NAMALWA (cell line): ENCODE measurements around the gene LPAR2.
"Not testable (repeated sequence)": the region's sequence is repeated elsewhere in the genome, so short reads cannot be mapped to it uniquely, and the experiment has no call there.

Experiments used
- DNase-seq: peaks from one replicate; pipeline ENCODE4 v3.0.0-alpha.2; 2015; ENCODE audit warnings: low spot score

Gene LPAR2

DNA sequence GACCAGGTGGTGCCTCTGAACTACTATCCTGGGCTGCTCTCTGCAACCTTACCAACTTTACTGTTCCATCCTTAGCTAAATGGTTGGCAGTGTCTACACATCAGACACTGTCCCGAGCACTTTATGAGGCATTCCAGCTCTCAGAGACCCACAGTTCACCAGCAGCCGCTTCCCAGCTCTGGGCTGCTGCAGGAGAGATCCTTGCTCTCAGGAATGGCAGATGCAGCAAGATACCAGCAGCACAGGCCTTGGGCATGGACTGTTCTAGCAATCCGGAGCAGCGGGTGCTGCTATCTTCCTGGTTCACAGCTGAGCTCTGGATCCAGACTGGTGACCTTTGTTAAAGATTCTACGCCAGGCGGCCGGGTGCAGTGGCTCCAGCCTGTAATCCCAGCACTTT, 3.3 kb upstream of the LPAR2 start:
- DNase-seq, result no peak

- no peak for DNase-seq
Measured at GRCh38 chr19:19630426-19630825, 2.4 kb upstream of the LPAR2 start.

DNA sequence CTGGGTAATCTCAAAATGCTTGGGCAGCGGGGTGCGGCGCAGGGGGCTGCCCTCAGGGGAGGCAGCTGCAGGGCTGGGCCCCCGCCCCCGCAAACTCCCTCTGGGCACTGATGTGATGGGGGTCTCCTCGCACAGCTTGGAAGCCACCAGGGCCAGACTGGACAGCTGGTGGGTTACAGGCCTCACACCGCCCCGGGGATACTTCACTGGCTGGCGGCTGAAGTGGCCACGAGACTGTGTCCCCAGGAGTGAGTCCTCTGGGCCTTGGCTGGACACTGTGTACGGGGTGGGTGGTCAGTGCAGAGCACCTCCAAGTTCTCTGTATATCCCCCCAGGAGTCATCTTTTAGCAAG, 2.0 kb upstream of the LPAR2 start:
- no peak for DNase-seq

- DNase-seq, result no peak
Measured at GRCh38 chr19:19628501-19629134, 598 bp upstream of the LPAR2 start.

DNA sequence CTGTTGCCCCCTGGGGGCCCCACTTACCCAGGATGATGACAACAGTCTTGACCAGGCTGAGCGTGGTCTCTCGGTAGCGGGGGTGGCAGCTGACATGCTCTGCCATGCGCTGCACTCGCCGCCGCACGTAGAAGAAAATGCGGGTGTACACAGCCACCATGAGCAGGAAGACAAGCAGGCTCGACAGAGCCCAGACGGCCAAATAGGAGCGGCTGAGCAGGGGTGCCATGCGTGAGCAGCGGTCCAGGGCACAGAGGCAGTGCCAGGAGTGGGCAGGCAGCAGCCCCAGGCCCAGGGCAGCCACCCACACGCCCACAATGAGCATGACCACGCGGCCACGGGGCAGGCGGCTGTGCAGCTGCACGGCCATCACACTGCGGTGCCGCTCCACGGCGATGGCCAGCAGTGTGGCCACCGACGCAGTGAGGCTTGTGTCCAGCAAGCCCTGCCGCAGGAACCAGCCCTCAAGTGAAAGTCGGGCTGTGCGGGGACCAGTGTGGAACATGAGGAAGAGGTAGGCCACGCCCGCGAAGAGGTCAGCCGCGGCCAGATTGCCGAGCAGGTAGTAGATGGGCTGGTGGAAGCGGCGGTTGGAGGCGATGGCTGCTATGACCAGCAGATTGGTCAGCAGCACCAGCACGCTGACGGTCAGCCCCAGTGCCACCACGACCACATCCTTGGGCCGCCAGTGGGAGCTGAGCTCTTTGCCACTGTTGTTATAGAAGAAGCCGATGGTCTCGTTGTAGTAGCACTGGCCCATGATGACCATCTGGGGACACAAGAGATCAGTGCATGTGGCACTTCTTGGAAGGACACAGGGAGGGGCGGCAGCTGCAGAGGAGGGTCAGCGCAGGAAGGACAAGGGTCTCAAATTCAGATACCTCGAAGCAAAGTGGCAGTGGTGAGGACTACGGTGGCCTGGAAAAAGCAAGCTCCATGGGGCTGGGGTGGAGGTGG, 1.2 kb downstream of the LPAR2 start:
- no peak for DNase-seq

DNA sequence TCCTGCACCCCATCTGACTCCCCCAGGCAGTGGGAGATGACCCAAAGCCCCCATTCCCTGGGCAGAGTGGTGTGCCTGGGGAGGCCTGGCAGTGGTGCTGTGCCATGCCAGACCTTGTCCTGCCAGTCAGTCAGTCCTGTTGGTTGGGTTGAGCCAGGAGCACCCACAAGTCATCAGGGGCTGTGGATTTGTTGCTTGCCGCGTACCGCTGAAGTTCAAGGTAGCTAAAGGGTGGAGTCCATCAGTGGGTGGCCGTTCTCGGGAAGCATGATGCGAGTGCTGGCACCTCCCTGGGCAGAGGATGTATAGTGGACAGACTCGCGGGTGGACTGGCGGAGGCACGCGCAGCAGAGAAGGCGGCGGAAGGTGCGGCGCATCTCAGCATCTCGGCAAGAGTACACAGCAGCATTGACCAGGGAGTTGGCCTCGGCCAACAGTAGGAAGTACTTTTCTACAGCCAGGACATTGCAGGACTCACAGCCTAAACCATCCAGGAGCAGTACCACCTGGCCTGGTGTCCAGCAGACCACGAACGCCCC, 3.9 kb downstream of the LPAR2 start:
- DNase-seq, result no peak

GRCh38 chr19:19623383-19623782, 4.6 kb downstream of the LPAR2 start:
- no peak for DNase-seq

- no peak for DNase-seq
Measured at GRCh38 chr19:19619849-19620210, 8.2 kb downstream of the LPAR2 start.

DNA sequence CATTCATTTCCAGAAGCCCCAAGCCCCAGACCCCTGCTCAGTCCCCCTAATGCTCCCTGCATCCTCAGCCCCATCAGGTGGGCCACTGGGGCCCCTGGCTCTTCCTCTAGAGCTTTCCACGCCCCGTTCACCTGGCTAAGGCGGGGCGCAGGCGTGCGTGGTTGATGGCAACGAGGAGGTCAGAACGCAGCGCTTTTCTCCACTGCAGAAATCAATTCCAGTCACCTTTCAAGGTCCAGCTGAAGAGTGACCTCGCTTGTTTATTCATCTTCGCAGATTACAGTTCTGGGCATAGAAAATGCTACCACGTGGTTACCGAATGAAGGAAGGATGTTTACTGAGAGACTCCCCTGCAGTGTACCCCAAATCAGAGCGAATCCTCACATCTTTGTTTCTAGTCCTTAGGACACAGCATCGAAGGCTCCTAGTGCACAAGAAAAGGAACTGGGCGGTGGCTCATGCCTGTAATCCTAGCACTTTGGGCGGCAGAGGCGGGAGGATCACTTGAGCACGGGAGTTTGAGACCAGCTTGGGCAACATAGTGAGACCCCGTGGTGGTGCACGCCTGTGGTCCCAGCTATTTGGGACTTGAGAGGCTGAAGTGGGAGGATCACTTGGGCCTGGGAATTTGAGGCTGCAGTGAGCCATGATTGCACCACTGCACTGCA, 8.7 kb downstream of the LPAR2 start:
- no peak for DNase-seq

DNA sequence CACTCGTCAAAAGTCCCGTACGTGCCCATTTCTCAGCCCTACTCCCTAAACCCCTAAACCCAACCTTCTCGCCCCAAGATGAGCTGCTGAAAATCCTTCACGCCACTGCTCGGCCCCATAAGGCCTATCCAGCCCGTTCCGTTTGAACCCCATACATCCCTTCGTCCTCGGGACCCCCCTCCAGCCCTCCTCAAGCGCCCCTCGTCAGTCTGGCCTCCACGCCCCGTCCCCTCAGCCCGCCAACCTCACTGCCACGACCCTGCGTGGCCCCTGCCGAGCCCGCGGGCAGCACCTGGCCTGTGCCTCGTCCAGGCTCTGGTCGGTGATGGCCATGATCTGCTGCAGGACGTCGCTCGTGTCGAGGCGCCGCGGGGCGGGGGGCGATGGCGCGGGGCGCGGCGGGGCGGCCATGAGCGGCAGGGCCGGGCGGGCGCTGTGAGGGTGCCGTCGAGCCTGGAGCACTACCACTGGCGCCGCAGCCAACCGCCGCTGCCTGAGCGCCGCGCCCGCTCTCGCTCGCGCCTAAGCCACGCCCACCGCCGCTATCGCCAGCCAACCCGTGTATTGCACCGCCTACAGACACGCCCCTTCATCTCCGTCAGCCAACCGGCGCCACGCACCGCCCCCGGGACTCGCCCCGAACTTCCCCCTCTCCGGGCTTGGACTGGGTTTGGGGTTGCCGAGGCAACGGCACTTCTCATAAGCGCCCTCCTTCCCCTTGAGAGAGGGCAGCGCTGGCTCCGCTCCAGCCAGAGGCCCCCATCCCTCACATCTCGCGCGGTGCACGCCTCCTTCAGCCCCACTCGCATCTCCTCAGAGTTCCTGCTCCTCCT, 9.6 kb downstream of the LPAR2 start, which contains the start of gene PBX4:
Gene PBX4, minus strand, starts transcription at position 469 of the 833 bp plus-strand sequence. Its CDS starts 58 bp downstream, at position 411.
- peak; percentile 98 for DNase-seq

GRCh38 chr19:19615086-19615485, 12.9 kb downstream of the LPAR2 start:
- DNase-seq, result no peak

GRCh38 chr19:19613506-19613905, 14.5 kb downstream of the LPAR2 start:
- DNase-seq, result no peak

DNA sequence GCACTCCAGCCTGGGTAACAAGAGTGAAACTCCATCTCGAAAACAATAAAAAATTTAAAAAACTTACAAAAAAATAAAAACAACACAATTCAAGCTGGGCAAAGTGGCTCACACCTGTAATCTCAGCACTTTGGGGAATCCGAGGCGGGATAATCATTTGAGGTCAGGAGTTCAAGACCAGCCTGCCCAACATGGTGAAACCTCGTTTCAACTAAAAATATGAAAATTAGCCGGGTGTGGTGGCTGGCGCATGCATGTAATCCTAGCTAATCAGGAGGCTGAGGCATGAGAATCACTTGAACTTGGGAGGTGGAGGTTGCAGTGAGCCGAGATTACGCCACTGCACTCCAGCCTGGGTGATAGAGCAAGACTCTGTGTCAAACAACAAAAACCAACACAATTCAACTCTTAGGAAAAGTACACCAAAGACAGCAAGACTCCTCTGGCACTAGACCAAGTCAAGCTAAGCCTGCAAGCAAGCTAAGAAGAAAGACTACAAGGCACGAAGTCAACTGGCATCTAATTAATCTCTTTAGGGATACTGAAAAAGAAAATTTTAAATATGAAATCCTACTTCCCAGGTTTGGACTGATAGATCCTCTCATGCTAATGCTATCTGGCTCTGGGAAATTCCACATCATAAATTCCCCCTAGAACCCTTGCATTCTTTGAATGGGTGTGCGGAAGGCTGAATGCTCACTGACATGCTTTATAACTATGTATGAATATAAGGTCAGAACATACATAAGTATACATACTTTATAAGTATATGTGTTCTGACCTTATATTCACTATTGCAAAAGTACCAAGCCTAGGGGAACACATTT, 17.4 kb downstream of the LPAR2 start:
- DNase-seq, result no peak

DNA sequence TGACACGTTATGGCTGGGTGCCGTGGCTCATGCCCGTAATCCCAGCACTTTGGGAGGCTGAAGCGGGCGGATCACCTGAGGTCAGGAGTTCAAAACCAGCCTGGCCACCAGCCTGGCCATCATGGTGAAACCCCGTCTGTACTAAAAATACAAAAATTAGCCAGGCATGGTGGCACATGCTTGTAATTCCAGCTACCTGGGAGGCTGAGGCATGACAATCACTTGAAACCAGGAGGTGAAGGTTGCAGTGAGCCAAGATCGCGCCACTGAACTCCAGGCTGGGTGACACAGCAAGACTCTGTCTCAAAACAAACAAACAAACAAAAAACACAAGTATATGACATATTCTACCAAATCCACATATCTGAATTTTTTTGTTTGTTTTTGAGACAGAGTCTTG, 21.3 kb downstream of the LPAR2 start:
- DNase-seq, result not testable (repeated sequence)

DNA sequence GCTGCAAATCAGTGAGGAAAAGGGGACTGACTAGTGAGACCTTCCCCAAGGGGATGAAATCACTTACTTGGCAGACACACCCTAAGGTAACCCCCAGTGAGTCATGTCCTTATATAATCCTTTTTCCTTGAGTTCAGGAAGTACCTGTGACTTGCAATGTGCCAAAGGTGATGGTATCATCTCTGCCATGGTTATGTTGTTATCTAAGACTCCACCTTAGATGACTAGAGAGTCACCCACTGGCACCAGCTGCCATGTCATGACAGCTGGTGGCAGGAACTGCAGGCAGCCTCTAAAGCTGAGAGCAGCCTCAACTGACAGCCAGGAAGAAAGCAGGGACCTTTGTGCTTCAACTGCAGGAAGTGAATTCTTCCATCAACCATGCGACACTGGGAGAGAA, 22.0 kb downstream of the LPAR2 start:
- no peak for DNase-seq

- DNase-seq, result no peak
Measured at GRCh38 chr19:19602713-19603324, 25.2 kb downstream of the LPAR2 start.

- DNase-seq, result no peak
Measured at GRCh38 chr19:19602136-19602712, 25.8 kb downstream of the LPAR2 start.

DNA sequence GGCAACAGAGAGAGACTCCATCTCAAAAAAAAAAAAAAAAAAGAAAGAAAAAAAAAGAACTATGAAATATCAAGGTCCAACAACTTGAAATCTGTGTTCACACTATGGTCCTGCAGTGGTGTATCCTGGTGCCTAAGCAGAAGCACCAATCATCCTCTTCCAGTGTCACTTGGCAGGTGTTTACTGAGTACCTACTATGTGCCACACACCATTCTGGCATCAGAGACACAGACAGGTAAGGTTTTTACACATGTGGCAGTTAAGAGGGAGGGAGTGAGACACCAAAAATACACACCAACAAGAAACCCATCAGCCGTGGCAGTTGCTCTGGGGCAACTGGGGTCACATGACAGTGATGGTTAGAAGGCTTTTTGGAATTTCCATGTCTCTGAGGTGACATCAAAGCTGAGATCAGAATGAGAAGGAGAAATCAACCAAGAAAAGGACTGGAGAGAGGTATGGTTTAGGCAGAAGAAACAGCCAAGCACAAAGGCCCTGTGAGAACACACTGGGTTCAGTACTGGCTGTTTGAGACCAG, 27.2 kb downstream of the LPAR2 start:
- no peak for DNase-seq

DNA sequence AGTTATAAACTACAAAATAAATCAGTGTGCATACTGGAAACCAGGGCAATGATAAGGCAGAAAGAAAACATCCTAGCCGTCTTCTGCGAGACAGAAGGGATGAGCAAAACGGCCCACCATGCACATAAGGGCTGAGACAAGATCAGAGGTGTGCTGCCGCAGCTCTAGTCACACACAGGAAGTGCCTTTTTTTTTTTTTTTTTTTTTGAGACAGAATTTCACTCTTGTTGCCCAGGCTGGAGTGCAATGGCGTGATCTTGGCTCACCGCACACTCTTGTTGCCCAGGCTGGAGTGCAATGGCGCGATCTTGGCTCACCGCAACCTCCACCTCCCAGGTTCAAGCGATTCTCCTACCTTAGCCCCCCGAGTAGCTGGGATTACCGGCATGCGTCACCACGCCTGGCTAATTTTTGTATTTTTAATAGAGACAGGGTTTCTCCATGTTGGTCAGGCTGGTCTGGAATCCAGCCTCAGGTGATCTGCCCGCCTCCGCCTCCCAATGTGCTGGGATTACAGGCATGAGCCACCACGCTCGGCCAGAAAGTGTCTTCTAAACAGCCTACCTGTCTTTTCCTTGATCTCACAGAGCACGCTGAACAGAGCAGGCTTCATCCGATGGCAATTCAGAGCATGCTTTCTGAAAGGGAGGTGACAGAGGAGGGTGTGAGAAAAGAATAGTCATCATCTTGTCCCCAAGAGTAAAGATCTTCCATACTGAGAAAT, 29.1 kb downstream of the LPAR2 start:
- DNase-seq, result not testable (repeated sequence)
